ENCODE results near the gene UNC5B. TPM values are rescaled to one million over a fixed set of nuclear protein-coding genes. Genes with fewer than 3 reads are reported as not detected.

Gene UNC5B
- total and polyA plus RNA-seq, 11 donors: 4.8 to 22.8 (median 10.1) TPM

GRCh38 chr10:71273506-71273905 lies 61.1 kb downstream of the UNC5B start:
- H3K27me3 ChIP-seq: no peaks in the 10 kb centered on the region
- no peaks in the 10 kb centered on the region for H3K36me3 ChIP-seq
- ATAC-seq (no peak), DNase-seq (peak in 1 of 5 donors; percentile 42)
- TF ChIP-seq, protein P1, sequence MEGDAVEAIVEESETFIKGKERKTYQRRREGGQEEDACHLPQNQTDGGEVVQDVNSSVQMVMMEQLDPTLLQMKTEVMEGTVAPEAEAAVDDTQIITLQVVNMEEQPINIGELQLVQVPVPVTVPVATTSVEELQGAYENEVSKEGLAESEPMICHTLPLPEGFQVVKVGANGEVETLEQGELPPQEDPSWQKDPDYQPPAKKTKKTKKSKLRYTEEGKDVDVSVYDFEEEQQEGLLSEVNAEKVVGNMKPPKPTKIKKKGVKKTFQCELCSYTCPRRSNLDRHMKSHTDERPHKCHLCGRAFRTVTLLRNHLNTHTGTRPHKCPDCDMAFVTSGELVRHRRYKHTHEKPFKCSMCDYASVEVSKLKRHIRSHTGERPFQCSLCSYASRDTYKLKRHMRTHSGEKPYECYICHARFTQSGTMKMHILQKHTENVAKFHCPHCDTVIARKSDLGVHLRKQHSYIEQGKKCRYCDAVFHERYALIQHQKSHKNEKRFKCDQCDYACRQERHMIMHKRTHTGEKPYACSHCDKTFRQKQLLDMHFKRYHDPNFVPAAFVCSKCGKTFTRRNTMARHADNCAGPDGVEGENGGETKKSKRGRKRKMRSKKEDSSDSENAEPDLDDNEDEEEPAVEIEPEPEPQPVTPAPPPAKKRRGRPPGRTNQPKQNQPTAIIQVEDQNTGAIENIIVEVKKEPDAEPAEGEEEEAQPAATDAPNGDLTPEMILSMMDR (IDR thresholded peaks at IDR 0.05): no peak
- no peak for TF ChIP-seq POLR2A (IDR thresholded peaks at IDR 0.05)
- H3K4me3 ChIP-seq: no peak overlapping the region
- peaks cover 0 to 79% (median 41%) of the 10 kb centered on the region in 12 donors for H3K4me1 ChIP-seq
- intact Hi-C loops (cut with DNase I): loop anchor here in 1 of 10 donors (10.0 kb wide), 1 partner anchor 369 kb away; no protein-coding TSS in a partner anchor
- no peak overlapping the region for H3K27ac ChIP-seq
- 93 to 97% (median 95%) methylated on average over 5 of the region's 5 CpGs for WGBS, 4 donors
- H3K9me3 ChIP-seq: no peaks in the 10 kb centered on the region

GRCh38 chr10:71274901-71275796 lies 62.8 kb downstream of the UNC5B start:
- H3K9me3 ChIP-seq: no peaks in the 10 kb centered on the region
- H3K4me1 ChIP-seq: peaks cover 0 to 71% (median 32%) of the 10 kb centered on the region in 12 donors
- TF ChIP-seq, protein P1 (IDR thresholded peaks at IDR 0.05): no peak
- no peak for TF ChIP-seq POLR2A (IDR thresholded peaks at IDR 0.05)
- intact Hi-C loops (cut with DNase I): loop anchor here in 1 of 10 donors (10.0 kb wide), 1 partner anchor 370 kb away; no protein-coding TSS in a partner anchor
- DNase-seq (peak in 1 of 5 donors; percentile 35), ATAC-seq (peak in 1 of 4 donors; percentile 45)
- H3K27me3 ChIP-seq: no peaks in the 10 kb centered on the region
- H3K27ac ChIP-seq: peak overlapping the region in 3 of 12 donors; percentile 13 to 44 (median 20)
- H3K36me3 ChIP-seq: peaks cover 0 to 7% (median 0%) of the 10 kb centered on the region in 9 donors
- H3K4me3 ChIP-seq: no peak overlapping the region
- WGBS, 4 donors: 57 to 75% (median 67%) methylated on average over 11 of the region's 11 CpGs

DNA sequence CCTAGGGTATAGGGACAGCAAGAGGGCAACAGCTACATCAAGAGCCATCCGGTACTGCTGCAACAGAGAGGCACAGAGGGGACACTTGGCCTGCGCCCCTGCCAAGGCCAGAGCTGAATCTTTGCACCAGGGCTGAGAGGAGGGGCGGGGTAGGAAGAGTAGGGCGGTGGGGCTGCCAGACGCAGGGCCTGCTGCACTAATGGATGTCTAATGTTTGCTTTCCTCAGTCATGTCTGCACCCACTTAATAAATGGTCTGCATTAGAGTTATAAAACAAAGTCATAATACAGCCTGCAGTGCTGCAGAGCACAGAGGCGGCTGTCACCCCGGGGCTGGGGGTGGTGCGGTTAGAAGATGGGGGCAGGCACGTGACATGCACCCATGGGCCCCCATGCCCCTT lies 64.5 kb downstream of the UNC5B start:
- intact Hi-C loops (cut with DNase I): loop anchor here in 1 of 10 donors (10.0 kb wide), 1 partner anchor 372 kb away; no protein-coding TSS in a partner anchor
- no peak for ATAC-seq
- TF ChIP-seq, protein P1 (IDR thresholded peaks at IDR 0.05): no peak
- no peak for TF ChIP-seq POLR2A (IDR thresholded peaks at IDR 0.05)
- no peaks in the 10 kb centered on the region for H3K9me3 ChIP-seq
- DNase-seq: no peak
- no peak overlapping the region for H3K27ac ChIP-seq
- H3K4me3 ChIP-seq: no peak overlapping the region
- no peaks in the 10 kb centered on the region for H3K27me3 ChIP-seq
- whole genome bisulfite sequencing, 4 donors: 91 to 93% (median 91%) methylated on average over 6 to 9 of the region's 9 CpGs
- H3K36me3 ChIP-seq: peaks cover 0 to 22% (median 4%) of the 10 kb centered on the region in 9 donors
- peaks cover 0 to 56% (median 24%) of the 10 kb centered on the region in 12 donors for H3K4me1 ChIP-seq
